HepG2 (cell line): ENCODE data around the gene GBA2. TPM values are rescaled to one million over a fixed set of nuclear protein-coding genes. Genes with fewer than 3 reads are reported as not detected.

Source experiments
- ATF3 ChIP-seq: sonication (generic); formaldehyde crosslinking; IDR thresholded peaks from 2 replicates; pipeline ENCODE4 v1.4.0; 2020; ENCODE audit warnings: missing genetic modification reagents
- BRD4 ChIP-seq: sonication (generic); formaldehyde crosslinking; IDR thresholded peaks from 2 replicates; pipeline ENCODE4 v1.4.0; 2020; ENCODE audit warnings: missing genetic modification reagents
- FOXO1 ChIP-seq: sonication (generic); formaldehyde crosslinking; IDR thresholded peaks from 2 replicates; pipeline ENCODE4 v1.4.0; 2020; ENCODE audit warnings: missing genetic modification reagents
- KMT2B ChIP-seq: IDR thresholded peaks from 2 replicates; pipeline ENCODE4 v1.6.1; 2016; ENCODE audit warnings: missing genetic modification reagents, missing compliant biosample characterization
- PTBP1 ChIP-seq: fragments of 200-400 bp; formaldehyde crosslinking; IDR thresholded peaks from 2 replicates; pipeline ENCODE4 v1.6.1; 2018; ENCODE audit warnings: low read length, low read depth; ENCODE audit not compliant: poor library complexity, severe bottlenecking
- RFX3 ChIP-seq: IDR thresholded peaks from 2 replicates; pipeline ENCODE4 v1.6.1; 2016; ENCODE audit warnings: missing biosample characterization, missing genetic modification reagents
- TBX3 ChIP-seq: fragments of 450-650 bp; IDR thresholded peaks from 2 replicates; pipeline ENCODE4 v1.6.1; 2017; ENCODE audit warnings: antibody characterized with exemption, mild to moderate bottlenecking, inconsistent platforms, borderline replicate concordance
- ZBTB43 ChIP-seq: sonication (generic); formaldehyde crosslinking; conservative IDR thresholded peaks from 2 replicates; pipeline ENCODE4 v1.4.0; 2020; ENCODE audit warnings: missing genetic modification reagents
- ZNF142 ChIP-seq: sonication (generic); formaldehyde crosslinking; IDR thresholded peaks from 2 replicates; pipeline ENCODE4 v1.4.0; 2020; ENCODE audit warnings: missing genetic modification reagents
- ZNF839 ChIP-seq: sonication (generic); formaldehyde crosslinking; IDR thresholded peaks from 2 replicates; pipeline ENCODE4 v1.4.0; 2020; ENCODE audit warnings: missing genetic modification reagents, mild to moderate bottlenecking, borderline replicate concordance
- ZNF850 ChIP-seq: sonication (generic); formaldehyde crosslinking; conservative IDR thresholded peaks from 2 replicates; pipeline ENCODE4 v1.9.0; 2021; ENCODE audit warnings: mild to moderate bottlenecking, missing genetic modification reagents
- polyA plus RNA-seq, 8 experiments: library from polyadenylated mRNA; depleted of rRNA in 3 of 8; stranded (reverse) in 7 of 8; unstranded in 1 of 8; fragments of >200 nt; fragmentation: Illumina TruSeq in 4 of 8; extraction: Trizol in 4 of 8; gene quantifications; 2 replicates each; pipeline versions ENCODE4 v1.2.1 to v1.2.3, GENCODE V29; 2011 to 2016; ENCODE audit warnings: low read depth in 4 of 8, missing spikeins in 1 of 8, mixed read lengths in 1 of 8; ENCODE audit not compliant: insufficient read depth in 1 of 8
- total RNA-seq, 5 experiments: library from RNA; depleted of rRNA; stranded (reverse); fragments of >200 nt; fragmentation: Illumina TruSeq; extraction: Trizol; gene quantifications; 2 replicates each; pipeline ENCODE4 v1.2.3, GENCODE V29; 2016; ENCODE audit warnings: low read depth in 1 of 5

Gene GBA2
- total and polyA plus RNA-seq, 2 of the 13 experiments (the other 11 are each of a cell fraction or from before 2014, with no cell fraction given) = 37.5 to 86.1 TPM

- TF ChIP-seq ZNF839 (CRISPR knock-in tag) (0 out of 2 replicates have a peak, but pooled peaks have one; percentile 36), BRD4 (CRISPR knock-in tag) (0 out of 2 replicates have a peak, but pooled peaks have one; percentile 58), ZNF142 (CRISPR knock-in tag) (peak; percentile 47; the same call in 1 of the 2 replicates), ATF3 (CRISPR knock-in tag) (no peak), PTBP1 (no peak), TBX3 (no peak), ZNF850 (CRISPR knock-in tag) (no peak), KMT2B (no peak), ZBTB43 (CRISPR knock-in tag) (peak; percentile 59; the same call in 1 of the 2 replicates), FOXO1 (CRISPR knock-in tag) (no peak), RFX3 (CRISPR knock-in tag) (no peak)
Observed at GRCh38 chr9:35748242-35748857, 678 bp downstream of the GBA2 start (continued).
